ENCODE data around the gene TNFRSF8.

Gene TNFRSF8

GRCh38 chr1:12057940-12058687, 5.0 kb upstream of the TNFRSF8 start:
- Histone ChIP-seq H3K4me3 (no peak overlapping the region), H3K27ac (no peak overlapping the region)

DNA sequence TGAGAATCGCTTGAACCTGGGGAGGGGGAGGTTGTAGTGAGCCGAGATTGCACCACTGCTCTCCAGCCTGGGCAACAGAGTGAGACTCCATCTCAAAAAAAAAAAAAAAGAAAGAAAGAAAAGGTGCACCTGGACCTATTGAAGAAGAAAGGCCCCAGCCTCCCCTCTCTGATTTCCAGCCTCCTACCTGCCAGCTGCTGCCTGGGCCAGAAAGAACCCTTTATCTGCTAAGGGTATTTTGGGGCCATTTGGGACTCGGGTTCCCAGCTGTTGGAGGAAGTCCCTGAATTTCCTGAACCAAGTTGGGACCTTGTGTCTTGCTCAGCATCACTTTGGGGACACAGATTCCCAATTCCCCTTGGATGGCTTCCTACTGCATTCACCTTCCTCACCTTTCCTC, 3.9 kb upstream of the TNFRSF8 start:
- Histone ChIP-seq H3K4me3 (no peak overlapping the region), H3K27ac (no peak overlapping the region)

GRCh38 chr1:12059722-12060464, 3.2 kb upstream of the TNFRSF8 start:
- Histone ChIP-seq H3K4me3 (no peak overlapping the region), H3K27ac (no peak overlapping the region)

DNA sequence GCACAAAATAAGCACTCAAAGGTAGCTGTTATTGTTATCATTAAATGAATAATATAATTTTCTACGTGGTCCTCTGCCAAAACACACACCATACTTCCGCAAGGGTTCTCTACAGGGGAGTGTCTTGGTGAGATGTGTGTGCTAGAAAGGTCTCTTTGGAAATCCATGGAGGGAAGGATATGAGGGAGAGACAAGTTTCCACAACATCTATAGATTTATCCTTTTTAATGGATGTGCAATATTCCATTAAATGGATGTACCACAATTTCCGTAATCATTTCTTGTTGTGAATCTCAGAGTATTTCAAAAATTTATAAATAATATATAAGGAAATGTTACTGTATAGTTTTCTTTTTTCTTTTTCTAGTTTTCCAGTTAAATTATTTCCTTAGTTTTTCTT, 2.6 kb upstream of the TNFRSF8 start:
- Histone ChIP-seq H3K27ac (no peak overlapping the region), H3K4me3 (no peak overlapping the region)

DNA sequence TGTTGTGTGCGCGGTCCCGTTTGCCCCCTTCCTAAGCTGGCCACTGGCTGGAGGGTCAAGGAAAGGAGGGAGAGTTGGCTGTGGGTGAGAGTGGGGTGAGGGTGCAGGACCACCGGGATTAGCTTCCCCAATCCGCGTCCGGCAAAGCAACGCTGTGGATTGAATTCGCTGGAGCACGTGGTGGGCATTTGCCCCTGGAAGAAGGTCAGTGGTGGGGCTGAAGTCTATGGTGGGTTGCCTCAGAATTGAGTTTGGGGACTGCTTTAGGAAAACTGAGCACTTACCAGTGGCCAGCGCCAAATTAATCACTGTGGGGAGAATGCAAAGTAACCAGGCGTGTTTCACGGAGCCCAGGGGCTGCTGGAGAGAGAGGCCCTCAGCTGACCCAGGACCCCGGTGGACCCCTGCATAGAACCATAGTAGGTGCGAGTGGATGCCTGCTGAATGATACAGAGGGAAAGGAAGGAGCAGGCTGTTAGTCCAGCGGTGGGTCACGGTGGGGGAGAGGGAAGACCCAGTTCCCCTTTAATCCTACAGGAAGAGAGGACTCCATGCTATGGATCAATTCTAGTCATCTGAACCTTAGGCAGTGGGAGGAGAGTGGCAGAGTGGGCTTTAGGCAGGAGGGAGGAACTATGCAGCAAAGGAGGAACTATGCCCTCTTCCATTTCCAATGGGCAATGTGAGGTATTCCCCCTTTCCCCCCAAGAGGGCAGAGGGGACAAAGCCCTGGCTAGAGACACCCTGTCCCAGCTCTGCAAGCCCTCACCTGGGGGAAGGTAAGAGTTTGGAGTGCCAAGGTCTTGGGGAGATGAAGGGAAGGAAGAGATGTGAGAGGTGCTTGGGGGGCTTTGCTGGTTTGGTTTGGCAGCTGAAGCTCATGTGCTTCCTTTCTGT, 1.2 kb downstream of the TNFRSF8 start:
- Histone ChIP-seq H3K27ac (peak overlapping the region in 2 of 21 experiments; percentile 5 to 21), H3K4me3 (peak overlapping the region in 3 of 7 experiments; percentile 0 to 4 (median 0))

DNA sequence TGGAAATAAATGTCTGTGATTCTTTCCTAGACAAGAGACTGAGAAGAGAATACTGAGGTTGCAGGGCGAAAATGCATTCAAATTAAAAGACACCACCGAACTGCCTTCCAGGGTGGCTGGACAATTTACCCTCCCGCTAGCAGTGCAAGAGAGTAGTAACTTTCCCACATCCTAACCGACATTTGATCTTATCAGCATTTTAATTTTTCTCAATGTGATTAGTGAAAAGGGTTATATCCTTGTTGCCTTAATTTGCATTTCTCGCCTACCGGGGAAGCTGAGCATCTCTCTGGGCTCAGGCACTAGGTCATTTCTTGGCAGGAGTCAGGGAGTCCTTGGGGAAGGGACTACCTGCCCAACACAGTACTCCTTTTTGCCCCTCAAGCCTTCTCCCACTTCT, 2.8 kb downstream of the TNFRSF8 start:
- no peak overlapping the region for H3K4me3 ChIP-seq
- H3K27ac ChIP-seq = no peak overlapping the region

GRCh38 chr1:12067900-12068821, 5.1 kb downstream of the TNFRSF8 start:
- Histone ChIP-seq H3K27ac (peak overlapping the region in 17 of 21 experiments; percentile 18 to 80 (median 66)), H3K4me3 (no peak overlapping the region)

DNA sequence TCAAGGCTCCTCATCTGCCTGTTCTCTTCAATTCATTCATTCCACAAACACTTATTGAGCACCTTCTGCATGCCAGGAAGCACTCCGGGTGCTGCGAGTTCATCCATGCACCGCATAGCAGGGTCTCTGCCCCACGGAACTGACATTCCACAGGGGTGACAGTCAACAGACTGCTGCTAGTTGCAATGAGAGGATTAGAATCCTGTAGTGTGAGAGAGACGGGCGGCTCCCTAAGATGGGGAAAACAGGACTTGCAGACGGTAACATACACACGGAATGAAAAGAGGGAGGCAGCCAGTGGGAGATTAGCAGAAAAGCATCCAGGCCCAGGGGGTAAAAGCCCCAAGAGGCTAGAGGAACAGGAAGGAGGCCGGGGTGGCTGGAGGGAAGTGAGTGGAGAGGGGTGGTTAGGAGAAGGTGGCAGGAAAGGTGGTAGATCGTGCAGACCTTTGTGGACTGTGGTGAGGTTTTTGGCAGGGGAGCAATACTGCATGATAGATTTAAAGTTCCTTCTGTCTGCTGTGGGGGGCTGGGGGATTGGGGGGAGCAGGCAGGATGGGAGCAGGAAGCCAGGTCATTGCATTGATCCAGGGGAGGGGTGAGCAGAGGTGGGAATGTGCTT, 6.6 kb downstream of the TNFRSF8 start:
- no peak overlapping the region for H3K27ac ChIP-seq

GRCh38 chr1:12071892-12072291, 8.8 kb downstream of the TNFRSF8 start:
- no peak overlapping the region for H3K27ac ChIP-seq
- no peak overlapping the region for H3K4me3 ChIP-seq

More for the DNA sequence above, 6.6 kb downstream of the TNFRSF8 start:
- H3K4me3 ChIP-seq = no peak overlapping the region

GRCh38 chr1:12072741-12073140, 9.6 kb downstream of the TNFRSF8 start:
- Histone ChIP-seq H3K4me3 (no peak overlapping the region), H3K27ac (no peak overlapping the region)

DNA sequence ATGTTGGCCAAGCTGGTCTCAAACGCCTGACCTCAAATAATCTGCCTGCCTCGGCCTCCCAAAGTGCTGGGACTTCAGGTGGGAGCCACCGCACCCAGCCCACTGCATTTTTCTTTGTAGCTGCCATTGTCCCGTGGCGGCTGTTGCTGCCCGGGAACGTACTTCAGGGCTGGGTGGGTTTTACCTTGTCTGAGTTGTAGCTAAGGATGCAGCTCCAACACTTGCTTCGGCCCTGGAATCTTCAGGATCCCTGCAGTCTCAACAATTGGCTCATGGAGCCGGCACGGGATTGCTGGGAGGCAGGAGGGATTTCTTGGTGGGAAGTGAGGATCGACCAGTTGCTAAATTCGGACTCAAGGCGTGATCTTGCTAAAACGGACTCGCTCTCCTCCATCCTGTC, 10.7 kb downstream of the TNFRSF8 start:
- no peak overlapping the region for H3K27ac ChIP-seq
- no peak overlapping the region for H3K4me3 ChIP-seq

DNA sequence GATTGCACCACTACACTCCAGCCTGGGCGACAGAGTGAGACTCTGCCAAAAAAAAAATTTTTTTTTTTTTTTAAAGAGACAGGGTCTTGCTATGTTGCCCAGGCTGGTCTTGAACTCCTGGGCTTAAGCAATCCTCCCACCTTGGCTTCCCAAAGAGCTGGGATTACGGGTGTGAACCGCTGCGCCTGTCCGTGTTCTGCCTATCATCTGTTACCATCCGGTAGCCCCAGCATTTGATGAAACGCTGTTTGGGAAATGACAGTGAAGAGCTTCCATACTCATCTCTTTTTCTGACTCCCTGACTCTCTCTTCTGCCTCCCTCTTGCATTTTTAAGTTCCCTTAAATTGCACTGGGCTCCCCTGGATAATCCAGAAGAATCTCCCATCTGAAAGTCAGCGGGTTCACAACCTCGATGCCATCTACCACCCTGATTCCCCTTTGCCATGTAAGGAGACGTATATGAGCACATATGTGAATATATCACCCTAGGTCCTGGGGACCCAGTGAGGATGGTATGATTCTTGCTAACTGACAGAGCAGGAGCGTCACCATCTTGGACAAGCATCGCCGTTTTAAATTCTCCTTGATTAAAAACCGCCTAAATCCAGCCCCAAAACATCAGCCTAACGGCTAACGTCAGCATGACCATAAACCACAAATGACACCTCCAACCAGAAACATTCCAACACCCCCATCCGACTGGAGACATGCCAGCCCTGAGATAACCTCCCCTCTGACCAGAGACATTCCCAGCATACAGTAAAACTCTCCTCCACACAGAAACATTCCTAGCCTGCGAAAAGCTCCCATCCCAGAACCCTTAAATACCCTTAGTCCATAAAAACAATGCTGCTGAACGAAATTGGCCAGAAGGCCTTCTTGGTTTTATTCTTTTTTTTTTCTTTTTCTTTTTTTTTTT, 12.4 kb downstream of the TNFRSF8 start:
- H3K4me3 ChIP-seq = no peak overlapping the region
- no peak overlapping the region for H3K27ac ChIP-seq

DNA sequence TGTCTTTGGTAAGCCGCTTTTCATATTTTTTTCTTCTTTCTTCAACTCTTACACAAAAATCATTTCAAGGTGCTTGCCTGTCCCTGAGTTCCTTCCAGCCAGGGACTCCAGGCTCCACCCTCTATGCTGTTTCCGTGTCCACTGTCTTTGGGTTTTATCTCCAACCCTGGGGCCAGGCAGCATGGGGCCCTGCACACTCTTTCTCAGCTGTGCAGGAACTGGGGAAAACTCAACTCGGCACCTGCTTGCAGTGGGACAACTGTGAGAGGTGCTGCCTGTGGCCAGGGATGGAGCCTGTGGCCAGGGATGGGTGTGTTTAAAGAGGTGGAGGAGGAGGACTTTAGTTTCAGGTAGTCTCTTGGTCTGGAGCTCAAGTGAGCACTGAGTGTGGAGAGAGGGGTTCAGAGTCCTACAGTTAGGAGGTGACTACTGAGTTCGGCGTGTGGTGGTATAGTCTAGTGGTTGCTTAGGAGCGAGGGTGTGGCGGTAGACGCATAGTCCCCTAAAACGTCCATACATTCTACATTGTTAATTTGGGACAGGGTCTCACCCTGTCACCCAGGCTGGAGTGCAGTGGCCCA, 13.4 kb downstream of the TNFRSF8 start:
- Histone ChIP-seq H3K4me3 (no peak overlapping the region), H3K27ac (no peak overlapping the region)

GRCh38 chr1:12078575-12078937, 15.5 kb downstream of the TNFRSF8 start:
- Histone ChIP-seq H3K27ac (peak overlapping the region in 3 of 21 experiments; percentile 5 to 59 (median 42)), H3K4me3 (no peak overlapping the region)

- H3K27ac ChIP-seq = peak overlapping the region in 6 of 21 experiments; percentile 5 to 62 (median 48)
- no peak overlapping the region for H3K4me3 ChIP-seq
Measured at GRCh38 chr1:12078938-12079861, 16.1 kb downstream of the TNFRSF8 start.

DNA sequence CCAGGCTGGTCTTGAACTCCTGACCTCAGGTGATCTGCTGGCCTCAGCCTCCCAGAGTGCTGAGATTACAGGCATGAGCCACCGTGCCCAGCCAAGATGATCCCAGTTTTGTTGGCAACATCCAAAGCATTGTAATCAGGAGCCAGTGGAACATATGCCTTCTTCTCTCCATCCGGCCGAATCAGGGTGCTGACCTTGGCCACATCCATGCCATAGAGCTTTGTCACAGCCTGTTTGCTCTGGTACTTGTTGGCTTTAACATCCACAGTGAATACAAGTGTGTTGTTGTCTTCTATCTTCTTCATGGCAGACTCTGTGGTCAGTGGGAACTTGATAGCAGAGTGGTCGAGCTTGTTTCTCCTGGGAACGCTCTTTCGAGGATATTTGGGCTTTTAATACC, 17.1 kb downstream of the TNFRSF8 start:
- no peak overlapping the region for H3K27ac ChIP-seq
- H3K4me3 ChIP-seq = no peak overlapping the region
